Kidney tubule cell (primary cell): ENCODE measurements around the gene NCDN.
A peak's percentile ranks its signal among the peaks of the same experiment; 100 is the strongest.
"Not testable (repeated sequence)": the region's sequence is repeated elsewhere in the genome, so short reads cannot be mapped to it uniquely, and the experiment has no call there.

Source experiments
- DNase-seq: peaks from one replicate; pipeline ENCODE4 v3.0.0-alpha.2; 2018; ENCODE audit warnings: low spot score

The NCDN gene

DNA sequence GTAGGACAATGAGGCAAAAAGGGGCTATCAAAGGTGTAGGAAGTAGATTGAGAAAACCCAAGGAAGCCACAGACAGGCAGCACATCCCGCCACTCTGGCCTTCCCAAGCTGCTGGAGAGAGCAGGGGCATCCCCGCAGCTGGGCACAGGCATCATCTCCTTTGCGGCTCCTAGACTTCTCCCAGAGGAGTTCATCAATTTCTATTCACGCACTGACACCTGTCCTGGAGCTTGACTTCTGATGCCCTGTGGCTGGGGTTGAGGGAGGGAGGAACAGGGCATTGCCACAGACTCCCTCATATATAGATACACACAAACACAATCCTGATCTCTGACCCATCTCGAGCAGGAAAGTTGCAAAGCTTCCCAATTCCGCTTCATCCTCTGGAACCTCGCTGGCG lies 13.7 kb downstream of the NCDN start:
- DNase-seq, result no peak

DNA sequence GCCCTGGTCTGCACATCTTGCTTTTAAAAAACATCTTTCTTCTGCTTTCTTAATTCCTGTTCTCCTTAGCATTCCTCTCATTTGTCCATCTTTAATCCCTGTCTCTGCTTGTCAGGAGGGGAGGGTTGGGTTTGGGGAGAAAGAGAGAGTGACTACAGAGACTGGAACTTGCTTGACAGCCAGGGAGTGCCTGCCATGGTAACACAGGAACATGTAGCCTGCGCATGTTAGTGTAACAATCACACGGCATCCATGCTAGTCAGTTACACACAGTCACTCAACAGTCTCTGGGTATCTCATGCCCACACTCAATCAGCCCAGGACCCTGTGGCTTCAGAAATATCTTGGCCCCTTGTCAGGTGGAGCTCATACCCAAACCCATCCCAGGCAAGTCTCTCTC lies 14.7 kb downstream of the NCDN start:
- no peak for DNase-seq

DNA sequence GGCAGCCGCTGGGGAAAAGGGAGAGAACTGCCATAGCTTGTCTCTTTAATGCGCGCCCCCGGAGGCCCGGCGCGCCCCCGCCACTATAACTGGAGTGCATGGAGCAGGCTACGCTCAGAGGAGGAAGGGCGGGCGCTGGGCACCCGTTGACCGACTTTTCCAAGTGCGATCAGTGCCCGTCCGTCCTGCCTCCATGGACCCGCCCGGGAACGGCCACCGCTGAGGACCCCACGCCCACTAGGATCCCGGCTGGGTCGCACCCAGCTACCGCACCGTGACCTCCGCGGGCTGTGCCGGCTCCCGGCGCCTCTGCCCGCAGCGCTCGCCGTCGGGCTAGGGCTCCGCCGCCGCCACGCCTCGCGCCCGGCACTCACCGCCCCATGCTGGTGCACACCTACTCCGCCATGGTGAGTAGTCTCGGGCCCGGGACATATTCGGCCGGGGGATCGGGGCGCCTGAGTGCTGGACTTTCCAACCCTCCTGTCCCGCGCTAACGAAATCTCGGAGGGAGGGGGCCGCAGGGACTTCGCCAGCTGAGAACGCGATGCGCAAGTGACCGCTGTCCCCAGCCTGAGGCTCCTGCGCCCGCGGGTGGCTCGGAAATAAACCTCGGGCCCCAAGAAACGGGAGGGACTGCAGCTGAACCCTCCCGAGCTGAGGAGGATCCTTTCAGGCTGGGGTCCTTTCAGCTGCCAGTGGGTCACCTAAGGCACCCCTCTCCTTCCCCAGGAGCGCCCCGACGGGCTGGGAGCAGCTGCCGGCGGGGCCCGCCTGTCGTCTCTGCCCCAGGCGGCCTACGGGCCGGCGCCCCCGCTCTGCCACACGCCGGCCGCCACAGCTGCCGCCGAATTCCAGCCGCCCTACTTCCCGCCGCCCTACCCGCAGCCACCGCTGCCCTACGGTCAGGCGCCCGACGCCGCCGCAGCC lies 15.9 kb downstream of the NCDN start, which contains the start of gene TFAP2E:
Gene TFAP2E, plus strand, starts transcription at position 117 of the 927 bp plus-strand sequence. Its CDS starts 264 bp downstream, at position 381.
- DNase-seq, result peak; percentile 49

DNA sequence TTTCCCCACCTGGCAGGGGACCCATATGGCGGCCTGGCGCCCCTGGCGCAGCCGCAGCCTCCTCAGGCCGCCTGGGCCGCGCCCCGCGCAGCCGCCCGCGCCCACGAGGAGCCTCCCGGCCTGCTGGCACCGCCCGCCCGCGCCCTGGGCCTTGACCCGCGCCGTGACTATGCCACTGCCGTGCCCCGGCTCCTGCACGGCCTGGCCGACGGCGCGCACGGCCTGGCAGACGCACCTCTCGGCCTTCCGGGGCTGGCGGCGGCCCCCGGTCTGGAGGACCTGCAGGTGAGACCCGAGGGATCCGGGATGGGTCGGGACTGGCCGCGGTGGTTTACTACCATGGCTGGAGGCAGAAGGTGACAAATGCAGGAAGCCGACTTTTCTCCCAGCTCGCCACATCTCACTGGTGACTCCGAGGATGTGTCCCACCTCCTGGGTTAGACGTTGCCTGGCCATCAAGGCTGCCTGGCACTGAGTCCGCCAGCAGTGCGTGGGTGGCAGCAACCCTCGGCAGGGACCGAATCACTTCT lies 16.6 kb downstream of the NCDN start:
- DNase-seq, result no peak

DNA sequence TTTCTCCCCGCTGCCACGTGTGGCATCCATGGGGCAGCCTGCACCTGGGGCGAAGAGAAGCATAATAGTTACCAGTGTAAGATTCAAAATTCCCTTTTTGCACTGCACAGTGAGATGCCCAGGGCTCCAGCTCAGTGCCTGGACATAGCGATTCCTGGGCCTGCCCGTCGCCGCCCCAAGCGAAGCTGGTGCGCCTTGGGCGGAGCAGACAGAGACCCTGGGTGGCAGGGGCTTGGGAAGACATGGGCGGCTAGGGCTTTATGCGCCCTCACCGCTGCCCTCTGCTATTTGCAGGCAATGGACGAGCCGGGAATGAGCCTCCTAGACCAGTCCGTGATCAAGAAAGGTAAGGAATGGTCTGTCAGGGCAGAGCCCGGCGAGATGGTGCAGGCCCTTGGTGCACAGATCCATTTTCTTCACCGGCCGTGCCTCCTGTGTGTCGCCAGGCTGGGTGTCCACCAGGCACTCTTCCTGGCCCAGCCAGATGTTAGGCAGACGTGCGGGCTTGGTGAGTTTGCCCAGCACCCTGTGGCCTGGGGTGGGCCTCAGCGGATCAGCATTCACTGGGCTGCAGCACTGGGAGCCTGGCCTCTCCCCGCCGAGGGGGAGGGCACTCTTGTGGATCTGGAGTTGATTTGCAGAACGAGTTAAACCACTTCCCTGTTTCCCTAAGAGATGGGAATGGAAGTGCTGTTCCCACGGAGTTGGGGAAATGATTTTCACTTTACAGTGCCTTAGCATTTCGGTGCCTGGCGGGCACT lies 17.2 kb downstream of the NCDN start:
- no peak for DNase-seq

DNA sequence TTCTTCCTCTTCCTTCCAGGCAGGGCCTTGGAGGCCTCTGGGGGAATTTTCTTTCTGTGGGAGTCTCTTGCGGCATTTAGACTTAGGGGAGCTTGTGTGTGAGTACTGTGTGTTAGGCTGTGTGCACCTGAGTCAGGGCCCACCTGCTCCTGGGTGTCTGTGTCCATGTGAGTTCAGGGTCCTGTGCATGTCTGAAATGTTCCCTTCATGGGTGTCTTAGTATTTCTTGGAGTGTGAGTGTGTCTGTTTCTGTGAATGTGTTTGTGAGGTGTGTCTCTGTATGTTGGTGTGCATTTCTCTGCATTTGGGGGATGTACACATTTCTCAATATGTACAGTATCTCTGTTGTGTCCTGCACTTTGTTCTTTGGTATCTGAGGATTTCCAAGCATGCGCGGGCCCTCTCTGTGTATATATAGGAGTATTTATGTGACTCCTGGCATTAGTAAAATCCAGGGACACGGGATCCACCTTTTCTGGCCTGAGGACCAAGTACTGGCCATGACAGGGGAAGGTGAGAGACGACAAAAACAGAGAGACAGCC lies 17.9 kb downstream of the NCDN start:
- DNase-seq, result no peak

DNA sequence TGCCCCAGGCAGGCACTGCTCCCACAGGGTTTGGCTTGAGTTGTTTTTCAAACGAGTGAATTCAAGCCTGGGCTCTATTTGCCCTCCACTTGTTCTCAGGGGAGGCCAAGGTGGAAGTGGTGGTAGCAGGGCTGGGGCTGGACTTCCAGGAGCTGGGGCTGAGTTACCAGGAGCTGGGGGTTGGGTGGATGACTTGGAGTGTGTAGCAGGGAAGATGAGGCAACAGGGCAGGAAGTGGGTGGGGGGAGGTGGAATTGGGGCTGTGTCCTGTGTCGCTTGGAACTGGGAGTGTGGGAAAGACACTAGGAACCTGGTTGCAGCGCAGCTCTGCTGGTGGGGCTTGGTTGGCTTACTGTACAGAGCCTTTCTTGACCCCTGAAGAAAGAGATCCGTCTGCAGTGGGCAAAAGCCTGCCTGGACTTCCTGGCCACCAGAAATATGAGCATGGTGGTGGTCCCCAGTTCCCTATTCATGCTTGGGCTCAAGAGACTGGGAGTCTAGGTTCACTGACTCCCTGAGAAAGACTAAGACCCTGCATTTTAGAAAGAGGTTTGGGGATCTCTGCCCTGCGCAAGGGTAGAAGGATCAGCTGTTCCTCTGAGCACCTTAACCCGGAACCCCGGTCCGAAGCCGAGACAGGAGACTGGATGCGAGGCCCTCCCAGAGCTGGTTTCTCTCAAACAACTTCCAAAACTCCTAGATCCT lies 18.6 kb downstream of the NCDN start:
- no peak for DNase-seq

DNA sequence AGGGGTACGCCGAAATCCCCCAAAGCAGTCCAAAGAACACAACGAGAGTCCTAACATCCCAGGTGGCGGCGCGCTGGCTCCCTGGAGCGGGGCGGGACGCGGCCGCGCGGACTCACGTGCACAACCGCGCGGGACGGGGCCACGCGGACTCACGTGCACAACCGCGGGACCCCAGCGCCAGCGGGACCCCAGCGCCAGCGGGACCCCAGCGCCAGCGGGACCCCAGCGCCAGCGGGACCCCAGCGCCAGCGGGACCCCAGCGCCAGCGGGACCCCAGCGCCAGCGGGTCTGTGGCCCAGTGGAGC lies 19.1 kb downstream of the NCDN start:
- not testable (repeated sequence) for DNase-seq

DNA sequence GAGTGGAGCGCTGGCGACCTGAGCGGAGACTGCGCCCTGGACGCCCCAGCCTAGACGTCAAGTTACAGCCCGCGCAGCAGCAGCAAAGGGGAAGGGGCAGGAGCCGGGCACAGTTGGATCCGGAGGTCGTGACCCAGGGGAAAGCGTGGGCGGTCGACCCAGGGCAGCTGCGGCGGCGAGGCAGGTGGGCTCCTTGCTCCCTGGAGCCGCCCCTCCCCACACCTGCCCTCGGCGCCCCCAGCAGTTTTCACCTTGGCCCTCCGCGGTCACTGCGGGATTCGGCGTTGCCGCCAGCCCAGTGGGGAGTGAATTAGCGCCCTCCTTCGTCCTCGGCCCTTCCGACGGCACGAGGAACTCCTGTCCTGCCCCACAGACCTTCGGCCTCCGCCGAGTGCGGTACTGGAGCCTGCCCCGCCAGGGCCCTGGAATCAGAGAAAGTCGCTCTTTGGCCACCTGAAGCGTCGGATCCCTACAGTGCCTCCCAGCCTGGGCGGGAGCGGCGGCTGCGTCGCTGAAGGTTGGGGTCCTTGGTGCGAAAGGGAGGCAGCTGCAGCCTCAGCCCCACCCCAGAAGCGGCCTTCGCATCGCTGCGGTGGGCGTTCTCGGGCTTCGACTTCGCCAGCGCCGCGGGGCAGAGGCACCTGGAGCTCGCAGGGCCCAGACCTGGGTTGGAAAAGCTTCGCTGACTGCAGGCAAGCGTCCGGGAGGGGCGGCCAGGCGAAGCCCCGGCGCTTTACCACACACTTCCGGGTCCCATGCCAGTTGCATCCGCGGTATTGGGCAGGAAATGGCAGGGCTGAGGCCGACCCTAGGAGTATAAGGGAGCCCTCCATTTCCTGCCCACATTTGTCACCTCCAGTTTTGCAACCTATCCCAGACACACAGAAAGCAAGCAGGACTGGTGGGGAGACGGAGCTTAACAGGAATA lies 19.7 kb downstream of the NCDN start:
- DNase-seq, result peak; percentile 46

DNA sequence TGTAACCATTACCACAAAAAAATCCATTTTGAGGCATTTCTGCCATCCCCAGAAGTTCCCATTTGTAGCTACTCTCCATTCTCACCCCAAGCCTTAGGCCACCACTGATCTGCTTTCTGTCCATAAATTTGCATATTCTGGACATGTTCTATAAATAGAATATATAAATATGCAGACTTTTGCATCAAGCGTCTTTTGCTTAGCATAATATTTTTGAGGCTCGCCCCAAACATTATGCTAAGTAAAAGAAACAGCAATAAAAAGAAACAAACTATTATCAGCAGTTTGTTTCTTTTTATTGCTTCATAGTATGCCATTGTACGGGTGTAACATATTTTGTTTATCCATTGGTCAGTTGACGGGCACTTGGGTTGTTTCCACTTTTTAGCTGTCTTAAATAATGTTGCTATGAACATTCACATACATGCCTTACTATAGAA lies 23.4 kb downstream of the NCDN start:
- no peak for DNase-seq

DNA sequence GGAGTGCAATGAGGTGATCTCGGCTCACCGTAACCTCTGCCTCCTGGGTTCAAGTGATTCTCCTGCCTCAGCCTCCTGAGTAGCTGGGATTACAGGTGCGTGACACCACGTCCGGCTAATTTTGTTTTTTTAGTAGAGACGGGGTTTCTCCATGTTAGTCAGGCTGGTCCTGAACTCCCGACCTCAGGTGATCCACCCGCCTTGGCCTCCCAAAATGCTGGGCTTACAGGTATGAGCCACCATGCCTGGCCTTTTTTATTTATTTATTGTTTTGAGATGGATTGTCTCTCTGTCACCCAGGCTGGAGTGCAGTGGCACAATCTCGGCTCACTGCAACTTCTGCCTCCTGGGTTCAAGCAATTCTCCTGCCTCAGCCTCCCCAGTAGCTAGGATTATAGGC lies 24.0 kb downstream of the NCDN start:
- not testable (repeated sequence) for DNase-seq

DNA sequence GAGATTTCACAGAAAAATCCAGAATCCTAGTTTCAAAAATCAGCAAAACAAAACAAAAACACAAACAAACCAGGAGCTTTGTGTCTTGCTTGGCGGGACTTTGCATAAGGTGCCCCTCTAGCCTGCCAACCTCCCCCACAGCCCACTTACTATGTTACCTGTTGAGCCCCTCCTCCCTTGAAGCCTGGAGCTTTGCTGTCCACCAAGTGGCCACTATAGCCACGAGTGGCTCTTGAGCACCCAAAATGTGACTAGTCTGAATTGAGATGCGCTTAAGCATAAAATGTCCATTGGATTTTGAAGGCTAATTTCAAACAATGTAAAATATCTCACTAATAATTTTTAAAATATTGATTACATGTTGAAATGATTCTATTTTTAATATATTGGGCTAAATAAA lies 27.7 kb downstream of the NCDN start:
- no peak for DNase-seq

DNA sequence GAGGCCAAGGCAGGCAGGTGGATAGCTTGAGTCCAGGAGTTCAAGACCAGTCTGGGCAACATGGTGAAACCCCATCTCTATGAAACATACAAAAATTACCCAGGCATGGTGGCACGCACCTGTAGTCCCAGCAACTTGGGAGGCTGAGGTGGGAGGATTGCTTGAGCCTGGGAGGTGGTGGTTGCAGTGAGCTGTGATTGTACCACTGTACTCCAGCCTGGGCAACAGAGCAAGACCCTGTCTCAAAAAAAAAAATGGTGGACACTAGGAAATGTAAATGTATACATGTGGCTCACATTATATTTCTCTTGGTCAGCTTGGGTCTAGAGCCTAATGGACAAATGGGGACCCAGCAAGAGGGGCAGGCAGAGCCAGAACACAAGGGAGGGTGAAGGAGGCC lies 28.2 kb downstream of the NCDN start:
- DNase-seq, result not testable (repeated sequence)

DNA sequence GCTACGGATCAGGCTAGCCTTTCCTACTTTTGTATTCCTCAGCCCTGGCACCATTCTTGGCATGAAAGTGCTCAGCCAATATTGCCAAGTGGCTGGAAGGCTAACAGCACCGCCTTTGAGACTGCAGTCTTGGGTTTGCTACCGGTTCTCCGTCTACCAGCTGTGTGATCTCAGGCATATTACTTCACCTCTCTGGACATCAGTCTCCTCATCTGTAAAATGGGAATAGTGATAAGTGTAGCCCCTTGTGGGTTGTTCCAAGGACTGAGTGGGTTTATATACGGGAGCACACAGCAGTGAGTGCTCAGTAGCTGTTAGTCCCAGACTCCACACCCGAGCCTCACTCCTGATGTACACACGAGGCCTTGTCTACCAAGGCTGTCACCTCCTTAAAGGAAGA lies 29.2 kb downstream of the NCDN start:
- DNase-seq, result no peak

DNA sequence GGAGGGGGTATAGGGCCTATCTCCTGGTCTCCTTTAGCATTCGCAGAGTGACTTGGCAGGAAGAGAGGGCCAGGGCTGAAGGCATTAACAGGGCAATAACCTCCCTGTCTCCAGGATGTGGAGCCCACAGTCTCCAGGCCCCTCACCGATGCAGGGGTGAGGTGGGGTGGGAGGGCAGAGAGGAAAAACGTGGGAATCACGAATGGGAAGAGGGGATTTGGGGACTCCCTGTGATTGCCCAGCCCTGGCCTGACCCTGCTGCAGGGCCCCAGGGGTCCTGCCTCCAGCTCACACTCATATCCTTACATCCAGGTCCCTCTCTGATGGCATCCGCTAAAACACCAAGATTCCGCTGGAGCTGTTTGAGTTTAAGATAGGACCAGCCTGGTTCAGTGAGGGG lies 30.1 kb downstream of the NCDN start:
- DNase-seq, result no peak

DNA sequence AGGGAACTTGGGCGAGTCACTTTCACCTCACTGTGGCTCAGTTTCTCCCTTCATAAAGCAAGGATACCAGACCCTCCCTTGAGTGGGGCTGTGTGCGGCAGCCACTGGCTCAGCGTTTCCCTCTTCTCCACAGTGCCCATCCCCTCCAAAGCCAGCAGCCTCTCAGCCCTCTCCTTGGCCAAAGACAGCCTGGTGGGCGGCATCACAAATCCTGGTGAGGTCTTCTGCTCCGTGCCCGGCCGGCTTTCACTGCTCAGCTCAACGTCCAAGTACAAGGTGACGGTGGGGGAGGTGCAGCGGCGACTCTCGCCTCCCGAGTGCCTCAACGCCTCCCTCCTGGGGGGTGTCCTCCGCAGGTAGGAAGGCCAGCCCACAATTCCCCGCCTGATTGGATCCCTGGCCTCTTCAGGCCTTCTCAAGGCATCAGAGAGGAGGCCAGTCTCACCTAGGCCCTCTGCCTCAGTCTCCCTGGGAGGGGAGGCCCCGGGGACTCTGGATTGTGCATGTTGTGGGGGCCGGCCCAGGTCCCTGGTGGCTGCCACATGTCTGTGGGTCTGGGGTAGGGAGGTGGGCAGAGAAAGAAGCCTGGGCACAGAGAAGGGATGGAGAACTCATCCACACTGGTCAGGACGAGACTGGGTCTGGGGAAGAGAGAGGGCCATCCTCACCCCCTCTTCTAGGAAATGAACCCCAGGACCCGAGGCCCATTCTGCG lies 30.8 kb downstream of the NCDN start:
- DNase-seq, result no peak

DNA sequence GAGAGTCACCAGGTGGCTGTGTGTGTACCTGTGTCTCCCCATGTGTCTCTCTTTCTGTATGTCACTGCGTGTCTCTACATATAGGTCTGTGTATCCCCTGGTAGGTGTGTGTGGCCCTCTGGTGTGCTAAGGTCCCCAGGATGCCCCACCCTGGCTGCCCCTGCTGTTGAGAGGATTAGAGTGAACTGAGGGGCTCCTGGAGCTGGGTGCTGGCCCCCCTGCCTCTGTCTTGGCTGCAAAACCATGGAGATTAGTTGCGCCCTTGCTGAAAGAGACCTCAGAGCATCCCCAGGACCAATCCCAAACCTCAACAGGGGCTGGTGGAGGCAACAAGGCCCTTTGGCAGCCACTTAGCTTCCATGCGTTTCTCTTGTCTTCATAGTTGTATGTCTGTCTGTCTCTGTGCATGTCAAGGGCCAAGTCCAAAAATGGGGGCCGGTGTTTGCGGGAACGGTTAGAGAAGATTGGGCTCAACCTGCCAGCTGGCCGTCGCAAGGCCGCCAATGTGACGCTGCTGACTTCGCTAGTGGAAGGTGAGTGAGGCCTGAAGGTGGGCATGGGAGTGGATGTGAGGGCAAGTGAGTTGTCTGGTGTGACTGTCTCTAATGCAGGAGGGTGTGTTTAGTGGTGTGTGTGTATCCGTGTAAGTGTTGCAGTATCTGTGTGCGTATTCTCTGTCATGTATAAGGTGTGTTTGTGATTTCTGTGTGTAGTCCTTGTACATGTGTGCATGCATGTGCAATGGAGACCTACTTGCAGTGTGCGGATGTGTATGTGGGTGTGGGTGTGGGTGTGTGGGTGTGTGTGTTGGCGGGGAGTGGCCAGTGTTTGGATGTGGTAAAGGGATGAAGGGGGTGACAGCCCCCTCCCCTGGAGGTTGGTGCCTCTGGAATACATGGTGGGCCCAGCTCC lies 32.2 kb downstream of the NCDN start:
- no peak for DNase-seq

DNA sequence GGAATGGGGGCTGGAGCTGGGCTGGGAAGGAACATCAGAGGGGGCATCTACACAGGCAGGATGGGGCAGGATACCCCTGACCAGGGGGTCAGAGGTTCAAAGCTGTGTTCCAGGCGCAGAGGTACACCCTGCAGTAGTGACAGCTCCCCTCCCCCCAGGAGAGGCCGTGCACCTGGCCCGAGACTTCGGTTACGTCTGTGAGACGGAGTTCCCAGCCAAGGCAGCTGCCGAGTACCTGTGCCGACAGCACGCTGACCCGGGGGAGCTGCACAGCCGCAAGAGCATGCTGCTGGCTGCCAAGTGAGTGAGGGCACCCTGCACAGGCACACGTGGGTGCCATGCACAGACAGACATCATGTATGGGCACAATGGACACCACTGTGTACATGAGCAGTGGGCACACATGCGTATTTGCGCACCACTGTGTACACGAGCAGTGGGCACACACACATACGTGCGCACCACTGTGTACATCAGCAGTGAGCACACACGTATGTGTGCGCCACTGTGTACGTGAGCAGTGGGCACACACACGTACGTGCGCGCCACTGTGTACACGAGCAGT lies 33.0 kb downstream of the NCDN start:
- no peak for DNase-seq

DNA sequence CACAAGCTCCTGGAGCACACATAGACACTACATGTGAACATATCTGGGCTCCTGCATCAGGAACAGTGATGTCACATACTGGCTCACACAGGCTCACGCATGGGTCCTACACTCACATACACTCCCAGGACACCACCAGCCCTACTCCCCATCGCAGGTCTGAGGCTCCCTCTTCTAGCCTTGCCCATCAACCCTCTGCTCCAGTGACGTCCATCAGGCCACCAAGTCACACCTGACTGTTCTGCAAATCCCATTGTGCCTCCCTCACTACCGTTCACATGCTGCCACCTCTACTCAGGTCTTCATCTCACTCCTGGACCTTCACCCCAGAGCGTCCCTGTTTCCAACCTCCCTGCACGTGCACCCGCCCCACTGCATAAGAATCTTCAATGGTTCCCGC lies 33.6 kb downstream of the NCDN start:
- DNase-seq, result no peak
